SK-N-SH (cell line): ENCODE results near the gene WSCD1. TPM values are rescaled to one million over a fixed set of nuclear protein-coding genes. Genes with fewer than 3 reads are reported as not detected.

Experiments
- CTCF ChIA-PET: fragments of 300-600, 350-600 bp; formaldehyde crosslinking; extraction: SDS; loops from one replicate; lab custom pipeline; 2021; lab: Yijun Ruan, JAX
- POLR2A ChIA-PET: fragments of 350-600 bp; sonication (Branson Sonifier 250); formaldehyde crosslinking; extraction: SDS; loops from one replicate; lab custom pipeline; 2020; ENCODE audit warnings: antibody characterized with exemption, inconsistent platforms; lab: Yijun Ruan, JAX
- DNase-seq: peaks from one replicate; pipeline ENCODE4 v3.0.0; 2012
- H2AFZ ChIP-seq: fragments of 200-600 bp; sonication (generic); 2 replicates; pipeline ENCODE4 v1.8.1; 2016; ENCODE audit warnings: antibody characterized with exemption, mild to moderate bottlenecking, low read depth
- H3F3A ChIP-seq: fragments of 200-600 bp; sonication (generic); replicated peaks from 2 replicates; pipeline ENCODE3; 2016; ENCODE audit warnings: antibody characterized with exemption, mild to moderate bottlenecking; ENCODE audit not compliant: insufficient read depth
- H3K27ac ChIP-seq, 2 experiments: fragments of 200-500 bp in 1 of 2; fragments of 200-600 bp in 1 of 2; sonication (Bioruptor generic) in 1 of 2; sonication (generic), shearing (Covaris generic) in 1 of 2; 2 replicates each; pipeline versions ENCODE4 v1.5.1 to v1.6.1; 2014 to 2016; ENCODE audit warnings: low read depth in 2 of 2, inconsistent platforms in 1 of 2, low read length in 1 of 2, mild to moderate bottlenecking in 1 of 2, mixed read lengths in 1 of 2
- H3K27me3 ChIP-seq: fragments of 200-600 bp; sonication (generic), shearing (Covaris generic); 2 replicates; pipeline ENCODE4 v1.6.1; 2016; ENCODE audit warnings: mixed run types; ENCODE audit not compliant: insufficient read depth
- H3K36me3 ChIP-seq, 2 experiments: fragments of 200-500 bp in 1 of 2; fragments of 200-600 bp in 1 of 2; sonication (Bioruptor generic) in 1 of 2; sonication (generic) in 1 of 2; replicated peaks in 1 of 2; 2 replicates each; pipeline versions ENCODE3 to v1.5.1; 2014 to 2016; ENCODE audit warnings: low read length in 1 of 2, mild to moderate bottlenecking in 1 of 2; ENCODE audit not compliant: insufficient read depth in 2 of 2, control insufficient read depth in 1 of 2
- H3K4me1 ChIP-seq, 2 experiments: fragments of 200-500 bp in 1 of 2; fragments of 200-600 bp in 1 of 2; sonication (Bioruptor generic) in 1 of 2; sonication (generic), shearing (Covaris generic) in 1 of 2; 2 replicates each; pipeline versions ENCODE4 v1.5.1 to v1.6.1; 2014 to 2016; ENCODE audit warnings: low read depth in 1 of 2, low read length in 1 of 2, mixed run types in 1 of 2; ENCODE audit not compliant: insufficient read depth in 2 of 2, control insufficient read depth in 1 of 2
- H3K4me2 ChIP-seq: fragments of 200-600 bp; sonication (generic), shearing (Covaris generic); 2 replicates; pipeline ENCODE4 v1.6.1; 2017; ENCODE audit warnings: mixed run types
- H3K4me3 ChIP-seq, 2 experiments: fragments of 200-500 bp in 1 of 2; fragments of 200-600 bp in 1 of 2; sonication (Bioruptor generic) in 1 of 2; sonication (generic), shearing (Covaris generic) in 1 of 2; 2 replicates each; pipeline versions ENCODE4 v1.5.1 to v1.8.1; 2014 to 2016; ENCODE audit warnings: low read depth in 2 of 2, inconsistent platforms in 1 of 2, low read length in 1 of 2, mild to moderate bottlenecking in 1 of 2, mixed read lengths in 1 of 2, moderate library complexity in 1 of 2
- H3K79me2 ChIP-seq: fragments of 200-600 bp; sonication (generic); 2 replicates; pipeline ENCODE4 v1.8.1; 2017; ENCODE audit warnings: mild to moderate bottlenecking; ENCODE audit not compliant: insufficient read depth
- H3K9ac ChIP-seq: fragments of 200-600 bp; sonication (generic); 2 replicates; pipeline ENCODE4 v1.6.1; 2017; ENCODE audit warnings: mixed run types
- H3K9me2 ChIP-seq: fragments of 200-600 bp; sonication (generic); 2 replicates; pipeline ENCODE4 v1.6.1; 2017; ENCODE audit warnings: mixed run types
- H3K9me3 ChIP-seq: fragments of 200-600 bp; sonication (generic); 2 replicates; pipeline ENCODE4 v1.6.1; 2017; ENCODE audit warnings: mixed run types, mild to moderate bottlenecking, moderate library complexity
- H4K20me1 ChIP-seq: fragments of 200-600 bp; sonication (generic); 2 replicates; pipeline ENCODE4 v1.6.1; 2017; ENCODE audit warnings: mild to moderate bottlenecking, mixed run types; ENCODE audit not compliant: insufficient read depth
- ELF1 ChIP-seq: IDR thresholded peaks from 2 replicates; pipeline ENCODE4 v1.4.0; 2012
- EP300 ChIP-seq, 2 experiments: IDR thresholded peaks; 2 replicates each; pipeline versions ENCODE4 v1.4.0 to v1.6.1; 2012; ENCODE audit warnings: borderline replicate concordance in 1 of 2, low read depth in 1 of 2, low read length in 1 of 2
- EZH2phosphoT487 ChIP-seq: fragments of 200-600 bp; sonication (generic); IDR thresholded peaks from 2 replicates; pipeline ENCODE4 v1.6.1; 2017; ENCODE audit warnings: low read depth, mixed run types, mild to moderate bottlenecking, antibody characterized with exemption, moderate library complexity, borderline replicate concordance
- FOXM1 ChIP-seq: IDR thresholded peaks from 2 replicates; pipeline ENCODE4 v1.4.0; 2012; ENCODE audit warnings: low read depth, mild to moderate bottlenecking
- GABPA ChIP-seq: IDR thresholded peaks from 2 replicates; pipeline ENCODE4 v1.4.0; 2012; ENCODE audit warnings: low read depth, mild to moderate bottlenecking
- JUND ChIP-seq: IDR thresholded peaks from 2 replicates; pipeline ENCODE4 v1.4.0; 2012
- MXI1 ChIP-seq: IDR thresholded peaks from 2 replicates; pipeline ENCODE4 v1.6.1; 2012; ENCODE audit warnings: mild to moderate bottlenecking, low read depth, low read length, improper control_type of control experiment
- POLR2AphosphoS5 ChIP-seq: IDR thresholded peaks from 2 replicates; pipeline ENCODE4 v1.6.1; 2012; ENCODE audit warnings: low read depth, low read length
- RAD21 ChIP-seq: IDR thresholded peaks from 2 replicates; pipeline ENCODE4 v1.6.1; 2012; ENCODE audit warnings: mild to moderate bottlenecking, low read length
- RFX5 ChIP-seq: IDR thresholded peaks from 2 replicates; pipeline ENCODE4 v1.6.1; 2012; ENCODE audit warnings: mild to moderate bottlenecking, improper control_type of control experiment, low read length
- RXRA ChIP-seq: IDR thresholded peaks from 2 replicates; pipeline ENCODE4 v1.4.0; 2012; ENCODE audit warnings: low read depth, mild to moderate bottlenecking, borderline replicate concordance
- SMC3 ChIP-seq: IDR thresholded peaks from 2 replicates; pipeline ENCODE4 v1.6.1; 2012; ENCODE audit warnings: low read depth, low read length, improper control_type of control experiment
- TCF12 ChIP-seq: IDR thresholded peaks from 2 replicates; pipeline ENCODE4 v1.4.0; 2012
- YY1 ChIP-seq: IDR thresholded peaks from 2 replicates; pipeline ENCODE4 v1.4.0; 2012; ENCODE audit warnings: low read depth, mild to moderate bottlenecking
- WGBS: methylation state at CpG from one replicate; pipeline ENCODE4 v1.1.6; 2017; ENCODE audit warnings: low lambda C conversion rate; 5-methylcytosine and 5-hydroxymethylcytosine counted together
- polyA plus RNA-seq, 3 experiments: library from polyadenylated mRNA; depleted of rRNA; stranded (reverse); fragments of >200 nt; gene quantifications; 2 replicates each; pipeline ENCODE4 v1.2.3, GENCODE V29; 2012
- TF ChIP-seq, protein P1 (sequence below): IDR thresholded peaks from 2 replicates; pipeline ENCODE4 v1.4.0; 2012; ENCODE audit warnings: low read depth, borderline replicate concordance
- TF ChIP-seq, protein P2 (sequence below): IDR thresholded peaks from 2 replicates; pipeline ENCODE4 v1.6.1; 2012; ENCODE audit warnings: mild to moderate bottlenecking, low read depth, low read length, moderate library complexity
- TF ChIP-seq, protein P3 (sequence below): IDR thresholded peaks from 2 replicates; pipeline ENCODE4 v1.4.0; 2012; ENCODE audit warnings: low read depth
- TF ChIP-seq, protein P4 (sequence below): fragments of 150-350 bp; IDR thresholded peaks from 2 replicates; pipeline ENCODE4 v1.6.1; 2017; ENCODE audit warnings: antibody characterized with exemption, low read length, low read depth, borderline replicate concordance

The WSCD1 gene
- polyA plus RNA-seq, 1 of the 3 experiments (the other 2 are of a cell fraction): 0.03 TPM

DNA sequence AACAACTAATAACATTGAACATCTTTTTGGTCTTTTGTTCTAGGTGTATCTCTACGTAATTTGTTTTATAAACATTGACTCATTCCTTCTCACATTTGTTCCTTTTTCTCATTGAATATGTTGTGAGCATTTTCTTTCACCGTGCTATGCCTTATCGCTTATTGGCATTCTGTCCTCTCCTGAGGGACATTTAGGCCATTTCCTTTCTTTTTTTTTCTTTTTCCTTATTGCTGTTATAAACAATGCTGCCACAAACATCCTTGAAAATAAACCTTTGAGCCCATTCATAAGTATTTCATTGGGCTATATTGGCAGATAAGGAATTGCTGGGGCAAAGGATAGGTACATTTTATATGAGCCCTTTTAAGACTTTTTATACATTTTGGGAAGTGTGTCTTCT, 32.4 kb downstream of the WSCD1 start (continued):
- TF ChIP-seq ELF1 (no peak), RAD21 (no peak), POLR2AphosphoS5 (no peak)

DNA sequence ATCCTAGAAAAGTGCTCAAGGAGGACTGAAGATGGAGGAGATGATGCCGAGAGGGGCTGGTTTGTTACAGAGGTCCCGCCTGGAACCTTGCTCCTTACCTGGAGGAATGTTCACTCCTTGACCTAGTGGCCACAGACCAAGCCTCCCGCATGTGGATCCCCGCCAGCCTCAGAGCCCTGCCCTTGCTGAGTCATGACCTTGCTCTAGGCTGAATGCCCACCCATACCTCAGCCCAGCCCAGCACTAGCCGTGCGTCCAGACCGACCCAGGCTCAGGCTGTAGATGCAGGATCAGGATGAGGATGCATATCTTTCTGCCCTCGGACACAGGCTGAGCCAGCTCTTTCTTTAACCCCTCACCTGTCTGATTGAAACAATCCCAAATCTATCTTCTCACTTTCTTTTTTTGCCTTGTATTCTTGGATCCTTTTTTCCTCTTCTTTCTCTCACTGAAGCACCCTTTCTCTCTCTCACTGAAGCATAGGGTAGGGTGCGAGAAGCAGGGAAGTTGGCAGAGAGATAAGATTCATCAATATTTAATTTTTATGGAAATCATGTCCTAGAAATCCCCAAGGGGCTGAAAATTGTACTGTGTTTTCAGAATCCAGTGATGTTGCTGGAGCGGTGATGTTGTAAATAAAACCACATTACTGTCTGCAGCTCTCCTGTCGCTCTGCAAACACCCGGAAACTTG, 34.9 kb downstream of the WSCD1 start:
- no peak for TF ChIP-seq RFX5
- TF ChIP-seq FOXM1: no peak
- no peak for TF ChIP-seq EP300 (IDR thresholded peaks at IDR 0.05; ENCODE audit: borderline replicate concordance in 1 of 2, low read depth in 1 of 2, low read length in 1 of 2)
- TF ChIP-seq, protein P1, sequence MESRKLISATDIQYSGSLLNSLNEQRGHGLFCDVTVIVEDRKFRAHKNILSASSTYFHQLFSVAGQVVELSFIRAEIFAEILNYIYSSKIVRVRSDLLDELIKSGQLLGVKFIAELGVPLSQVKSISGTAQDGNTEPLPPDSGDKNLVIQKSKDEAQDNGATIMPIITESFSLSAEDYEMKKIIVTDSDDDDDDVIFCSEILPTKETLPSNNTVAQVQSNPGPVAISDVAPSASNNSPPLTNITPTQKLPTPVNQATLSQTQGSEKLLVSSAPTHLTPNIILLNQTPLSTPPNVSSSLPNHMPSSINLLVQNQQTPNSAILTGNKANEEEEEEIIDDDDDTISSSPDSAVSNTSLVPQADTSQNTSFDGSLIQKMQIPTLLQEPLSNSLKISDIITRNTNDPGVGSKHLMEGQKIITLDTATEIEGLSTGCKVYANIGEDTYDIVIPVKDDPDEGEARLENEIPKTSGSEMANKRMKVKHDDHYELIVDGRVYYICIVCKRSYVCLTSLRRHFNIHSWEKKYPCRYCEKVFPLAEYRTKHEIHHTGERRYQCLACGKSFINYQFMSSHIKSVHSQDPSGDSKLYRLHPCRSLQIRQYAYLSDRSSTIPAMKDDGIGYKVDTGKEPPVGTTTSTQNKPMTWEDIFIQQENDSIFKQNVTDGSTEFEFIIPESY: no peak
- no peak for TF ChIP-seq TCF12
- TF ChIP-seq ELF1: no peak
- TF ChIP-seq MXI1: no peak
- TF ChIP-seq RXRA: no peak
- TF ChIP-seq YY1: no peak
- no peak for TF ChIP-seq GABPA

DNA sequence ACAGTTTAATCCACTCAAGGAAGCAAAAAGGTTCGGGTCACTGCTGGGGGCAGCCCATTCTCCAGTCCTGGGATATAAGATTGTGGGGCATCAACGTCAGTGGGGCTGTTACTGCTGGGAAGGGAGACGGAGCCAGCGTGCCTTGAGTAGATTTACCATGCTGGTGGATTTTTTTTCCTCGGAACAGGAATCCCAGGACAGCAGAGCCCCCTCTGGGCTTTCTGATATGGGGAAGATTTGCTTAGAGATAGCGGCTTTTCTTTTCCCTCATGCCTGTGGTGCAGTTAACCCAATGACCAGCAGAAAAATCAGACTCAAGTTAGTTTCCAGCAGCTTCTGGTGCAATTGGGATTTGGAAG, 35.4 kb downstream of the WSCD1 start:
- ChIA-PET POLR2A (no interaction called here), CTCF (no interaction called here)
- H2AFZ ChIP-seq: no peak overlapping the region
- H3K9me2 ChIP-seq: no peaks in the 10 kb centered on the region
- WGBS: 17% methylated on average over 6 of the region's 6 CpGs
- no peaks in the 10 kb centered on the region; the same call in 1 of the 2 replicates for H3K27me3 ChIP-seq
- no peaks in the 10 kb centered on the region for H3K4me1 ChIP-seq
- no peaks in the 10 kb centered on the region for H4K20me1 ChIP-seq
- no peaks in the 10 kb centered on the region for H3F3A ChIP-seq
- no peak overlapping the region for H3K9ac ChIP-seq
- no peak overlapping the region for H3K4me3 ChIP-seq
- no peak for DNase-seq
- H3K36me3 ChIP-seq: no peaks in the 10 kb centered on the region
- no peak overlapping the region for H3K27ac ChIP-seq
- no peak overlapping the region for H3K4me2 ChIP-seq
- no peaks in the 10 kb centered on the region for H3K9me3 ChIP-seq
- H3K79me2 ChIP-seq: no peaks in the 10 kb centered on the region
- no peak for TF ChIP-seq JUND
- no peak for TF ChIP-seq EZH2phosphoT487
- TF ChIP-seq, protein P2, sequence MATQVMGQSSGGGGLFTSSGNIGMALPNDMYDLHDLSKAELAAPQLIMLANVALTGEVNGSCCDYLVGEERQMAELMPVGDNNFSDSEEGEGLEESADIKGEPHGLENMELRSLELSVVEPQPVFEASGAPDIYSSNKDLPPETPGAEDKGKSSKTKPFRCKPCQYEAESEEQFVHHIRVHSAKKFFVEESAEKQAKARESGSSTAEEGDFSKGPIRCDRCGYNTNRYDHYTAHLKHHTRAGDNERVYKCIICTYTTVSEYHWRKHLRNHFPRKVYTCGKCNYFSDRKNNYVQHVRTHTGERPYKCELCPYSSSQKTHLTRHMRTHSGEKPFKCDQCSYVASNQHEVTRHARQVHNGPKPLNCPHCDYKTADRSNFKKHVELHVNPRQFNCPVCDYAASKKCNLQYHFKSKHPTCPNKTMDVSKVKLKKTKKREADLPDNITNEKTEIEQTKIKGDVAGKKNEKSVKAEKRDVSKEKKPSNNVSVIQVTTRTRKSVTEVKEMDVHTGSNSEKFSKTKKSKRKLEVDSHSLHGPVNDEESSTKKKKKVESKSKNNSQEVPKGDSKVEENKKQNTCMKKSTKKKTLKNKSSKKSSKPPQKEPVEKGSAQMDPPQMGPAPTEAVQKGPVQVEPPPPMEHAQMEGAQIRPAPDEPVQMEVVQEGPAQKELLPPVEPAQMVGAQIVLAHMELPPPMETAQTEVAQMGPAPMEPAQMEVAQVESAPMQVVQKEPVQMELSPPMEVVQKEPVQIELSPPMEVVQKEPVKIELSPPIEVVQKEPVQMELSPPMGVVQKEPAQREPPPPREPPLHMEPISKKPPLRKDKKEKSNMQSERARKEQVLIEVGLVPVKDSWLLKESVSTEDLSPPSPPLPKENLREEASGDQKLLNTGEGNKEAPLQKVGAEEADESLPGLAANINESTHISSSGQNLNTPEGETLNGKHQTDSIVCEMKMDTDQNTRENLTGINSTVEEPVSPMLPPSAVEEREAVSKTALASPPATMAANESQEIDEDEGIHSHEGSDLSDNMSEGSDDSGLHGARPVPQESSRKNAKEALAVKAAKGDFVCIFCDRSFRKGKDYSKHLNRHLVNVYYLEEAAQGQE: no peak
- TF ChIP-seq RAD21: no peak
- TF ChIP-seq, protein P1: no peak
- no peak for TF ChIP-seq SMC3
- TF ChIP-seq, protein P3, sequence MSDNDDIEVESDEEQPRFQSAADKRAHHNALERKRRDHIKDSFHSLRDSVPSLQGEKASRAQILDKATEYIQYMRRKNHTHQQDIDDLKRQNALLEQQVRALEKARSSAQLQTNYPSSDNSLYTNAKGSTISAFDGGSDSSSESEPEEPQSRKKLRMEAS: no peak
- TF ChIP-seq, protein P4, sequence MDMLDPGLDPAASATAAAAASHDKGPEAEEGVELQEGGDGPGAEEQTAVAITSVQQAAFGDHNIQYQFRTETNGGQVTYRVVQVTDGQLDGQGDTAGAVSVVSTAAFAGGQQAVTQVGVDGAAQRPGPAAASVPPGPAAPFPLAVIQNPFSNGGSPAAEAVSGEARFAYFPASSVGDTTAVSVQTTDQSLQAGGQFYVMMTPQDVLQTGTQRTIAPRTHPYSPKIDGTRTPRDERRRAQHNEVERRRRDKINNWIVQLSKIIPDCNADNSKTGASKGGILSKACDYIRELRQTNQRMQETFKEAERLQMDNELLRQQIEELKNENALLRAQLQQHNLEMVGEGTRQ: no peak

More for the DNA sequence above, 34.9 kb downstream of the WSCD1 start:
- H3K4me2 ChIP-seq: no peak overlapping the region
- no peaks in the 10 kb centered on the region for H3K9me3 ChIP-seq
- no peak overlapping the region for H3K4me3 ChIP-seq
- H3K27me3 ChIP-seq: no peaks in the 10 kb centered on the region; the same call in 1 of the 2 replicates
- CTCF ChIA-PET: no interaction called here
- no peak for DNase-seq
- H2AFZ ChIP-seq: no peak overlapping the region
- no peaks in the 10 kb centered on the region for H4K20me1 ChIP-seq
- H3K36me3 ChIP-seq: no peaks in the 10 kb centered on the region
- H3K9ac ChIP-seq: no peak overlapping the region
- POLR2A ChIA-PET: no interaction called here
- no peaks in the 10 kb centered on the region for H3F3A ChIP-seq
- H3K9me2 ChIP-seq: no peaks in the 10 kb centered on the region
- no peak overlapping the region for H3K27ac ChIP-seq
- no peaks in the 10 kb centered on the region for H3K79me2 ChIP-seq
- 23% methylated on average over 10 of the region's 12 CpGs for WGBS
- no peaks in the 10 kb centered on the region for H3K4me1 ChIP-seq
